ENCODE data around the gene POC1B.
A peak's percentile ranks its signal among the peaks of the same experiment; 100 is the strongest.

The POC1B gene

DNA sequence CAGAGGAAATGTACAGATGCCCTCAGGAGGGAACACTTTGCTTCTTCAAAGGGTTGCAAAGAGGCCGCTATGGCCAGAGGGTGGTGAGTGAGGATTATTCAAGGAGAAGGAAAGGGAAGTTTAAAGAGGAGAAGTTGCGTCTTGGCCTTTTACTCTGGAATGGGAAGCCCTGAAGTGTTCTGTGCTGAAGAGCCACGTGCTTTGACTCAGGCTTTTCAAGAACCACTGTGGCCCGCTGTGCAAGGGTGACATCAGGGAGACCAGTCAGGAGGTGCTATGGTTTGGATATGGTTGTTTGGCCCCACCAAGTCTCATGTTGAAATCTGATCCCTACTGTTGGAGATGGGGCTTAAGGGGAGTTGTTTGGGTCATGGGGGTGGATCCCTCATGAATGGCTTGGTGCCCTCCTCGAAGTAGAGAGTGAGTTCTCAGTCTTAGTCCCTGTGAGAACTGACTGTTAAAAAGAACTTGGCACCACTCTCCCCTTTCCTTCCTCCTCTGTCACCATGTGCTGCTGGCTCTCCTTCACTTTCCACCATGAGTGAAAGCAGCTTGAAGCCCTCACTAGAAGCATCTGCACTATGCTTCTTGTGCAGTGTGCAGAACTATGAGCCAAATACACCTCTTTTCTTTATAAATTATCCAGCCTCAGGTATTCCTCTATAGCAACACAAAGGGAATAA, 107.5 kb downstream of the POC1B start:
- DNase-seq (ENCODE audit: low spot score): no peak

DNA sequence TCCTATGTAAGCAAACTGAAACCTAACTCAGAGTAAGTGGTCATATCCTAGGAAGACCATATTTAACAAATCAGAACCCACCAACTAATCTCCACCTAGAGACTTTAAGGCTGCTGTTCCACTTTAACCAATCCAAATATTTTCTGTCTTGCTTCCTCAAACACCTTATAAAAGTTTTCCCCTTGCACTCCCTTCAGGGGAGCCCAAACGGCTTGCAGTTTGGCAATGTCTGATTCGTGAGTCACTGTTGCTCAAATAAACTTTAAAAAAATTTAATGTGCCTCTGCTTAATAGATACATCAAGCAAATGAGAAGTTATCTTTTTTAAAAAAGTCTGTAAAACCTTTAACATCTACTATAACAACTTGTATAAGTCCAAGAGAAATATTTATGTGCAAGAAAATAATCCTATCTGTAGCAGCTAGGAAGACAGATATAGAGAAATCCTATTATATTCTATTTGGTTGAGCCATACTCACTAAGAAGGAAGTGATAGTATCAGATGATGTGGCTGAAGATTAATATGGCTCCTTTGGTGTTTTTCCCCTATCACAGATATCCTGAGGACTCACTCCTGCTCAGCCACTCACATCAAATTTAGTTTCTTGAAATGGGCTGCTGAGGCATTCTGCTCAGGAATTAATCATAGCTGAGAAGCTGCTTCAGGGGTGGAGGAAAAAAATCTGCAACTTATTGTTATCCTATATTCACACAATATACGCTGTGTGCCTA, 108.4 kb downstream of the POC1B start:
- DNase-seq (ENCODE audit: low spot score): peak; percentile 25

DNA sequence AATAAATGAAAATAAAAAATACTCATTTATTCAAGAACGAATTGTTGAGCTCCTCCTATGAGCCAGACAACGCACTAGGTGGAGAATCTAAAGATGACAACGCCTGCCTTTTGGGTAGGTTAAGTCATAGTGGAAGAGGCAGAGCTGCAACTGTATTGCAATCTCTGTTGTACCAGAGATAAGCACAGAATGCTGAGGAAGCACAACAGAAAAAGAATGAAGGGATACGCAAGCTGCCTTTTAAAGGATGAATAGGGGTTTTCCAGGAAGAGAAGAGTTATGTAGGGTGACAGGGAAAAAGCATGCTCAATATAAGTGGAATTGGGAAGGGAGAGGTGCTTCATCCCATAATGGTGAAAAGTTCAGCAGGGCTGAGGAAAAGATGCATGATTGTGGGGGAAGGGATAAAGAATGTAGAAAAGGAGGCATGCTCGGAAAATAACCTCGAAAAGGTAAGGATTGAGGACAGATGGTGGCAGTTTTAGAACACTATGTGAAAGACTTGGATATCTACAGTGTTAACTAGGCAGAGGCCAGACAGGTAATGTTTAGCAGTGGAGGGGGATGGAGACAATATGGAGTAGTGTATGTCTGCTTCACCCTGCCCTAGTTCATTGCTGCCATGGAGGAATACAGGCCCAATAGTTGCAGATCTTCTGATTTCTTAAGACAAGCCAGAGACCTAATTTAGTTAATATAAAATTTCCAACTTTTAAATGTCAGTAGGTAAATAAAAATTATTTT, 109.6 kb downstream of the POC1B start:
- DNase-seq (ENCODE audit: low spot score): no peak

DNA sequence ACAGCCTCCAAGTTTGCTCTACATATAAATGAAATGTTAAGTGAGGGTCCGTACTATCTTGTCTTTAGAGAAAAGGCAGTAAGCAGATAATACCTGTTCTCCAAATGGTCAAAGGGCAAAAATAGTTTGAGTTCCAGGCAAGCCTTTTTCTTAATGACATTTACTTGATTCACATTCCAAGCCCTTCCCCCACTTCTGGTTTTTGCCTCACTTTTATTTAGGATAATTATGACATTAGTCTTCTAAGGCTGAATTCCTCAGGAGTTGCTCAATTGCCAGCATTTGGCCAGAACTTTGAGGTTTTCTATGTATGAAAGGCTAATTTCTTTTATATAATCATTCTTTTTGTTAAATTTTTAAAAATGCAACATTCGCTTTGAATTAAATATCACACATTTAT, 111.0 kb downstream of the POC1B start:
- peak; percentile 25 for DNase-seq (ENCODE audit: low spot score)

DNA sequence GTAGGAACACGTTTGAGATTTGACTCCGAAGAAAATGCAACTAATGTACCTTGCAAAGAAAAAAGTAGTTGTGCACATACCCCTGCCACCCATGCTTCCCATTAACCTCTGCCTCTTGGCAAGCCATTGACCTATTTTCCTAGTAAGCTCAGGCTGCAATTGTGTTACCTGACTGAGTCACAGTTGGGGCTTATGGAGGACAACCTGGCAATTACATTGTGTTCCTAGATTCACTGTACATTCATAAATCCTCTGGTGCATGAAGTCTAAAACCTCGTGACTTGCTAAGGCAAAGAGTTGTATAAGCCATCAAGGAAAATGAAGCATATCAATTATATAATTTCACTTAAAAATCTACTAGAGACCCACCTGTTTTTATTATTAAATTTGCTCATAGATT, 111.5 kb downstream of the POC1B start:
- DNase-seq (ENCODE audit: low spot score): peak; percentile 43

DNA sequence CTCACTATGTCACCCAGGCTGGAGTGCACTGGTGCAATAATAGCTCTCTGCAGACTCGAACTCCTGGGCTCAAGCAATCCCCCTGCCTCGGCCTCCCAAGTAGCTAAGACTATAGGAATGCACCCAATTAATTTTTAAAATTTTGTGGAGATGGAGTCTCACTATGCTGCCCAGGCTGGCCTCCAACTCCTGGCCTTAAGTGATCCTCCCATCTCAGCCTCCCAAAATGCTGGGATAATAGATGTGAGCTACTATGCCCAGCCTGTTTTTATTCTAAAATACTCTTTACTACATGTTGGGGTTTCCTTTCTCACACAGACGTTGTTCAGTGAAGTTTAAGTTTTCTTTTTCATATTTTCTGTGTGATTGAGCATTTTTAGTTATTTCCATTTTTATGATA, 112.6 kb downstream of the POC1B start:
- no peak for DNase-seq (ENCODE audit: low spot score)

DNA sequence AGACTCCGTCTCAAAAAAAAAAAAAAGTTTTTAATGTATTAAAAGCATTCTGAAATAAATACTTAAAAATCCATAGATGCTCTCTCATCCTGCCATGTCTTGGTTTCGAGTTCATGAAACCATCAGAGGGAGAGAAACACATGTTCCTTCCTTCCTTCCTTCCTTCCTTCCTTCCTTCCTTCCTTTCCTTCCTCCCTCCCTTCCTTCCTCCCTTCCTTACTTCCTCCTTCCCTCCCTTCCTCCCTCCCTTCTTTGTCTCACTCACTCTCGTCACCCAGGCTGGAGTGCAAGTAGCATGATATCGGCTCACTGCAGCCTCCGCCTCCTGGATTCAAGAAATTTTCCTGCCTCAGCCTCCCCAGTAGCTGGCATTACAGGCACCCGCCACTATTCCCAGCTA, 113.2 kb downstream of the POC1B start:
- no peak for DNase-seq (ENCODE audit: low spot score)

DNA sequence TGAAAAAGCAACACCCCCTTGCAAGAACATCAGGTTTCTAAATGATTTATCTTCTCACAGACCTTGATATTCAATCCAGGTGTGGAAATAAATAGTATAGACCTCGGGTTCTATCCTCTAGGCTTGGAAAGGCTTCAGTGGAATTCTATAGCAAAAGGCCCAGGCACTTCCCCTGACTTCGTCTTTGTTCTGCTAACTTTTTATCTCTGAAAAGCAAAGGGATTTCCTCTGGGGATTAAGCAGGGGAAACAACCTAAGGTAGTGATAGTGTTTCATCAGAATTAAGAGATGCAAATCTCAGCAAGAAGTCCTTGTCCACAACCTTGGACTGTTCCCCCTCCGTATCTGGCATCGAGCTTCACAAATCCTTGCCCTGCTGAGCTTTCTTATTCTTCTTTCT, 114.0 kb downstream of the POC1B start:
- DNase-seq (ENCODE audit: low spot score): no peak

DNA sequence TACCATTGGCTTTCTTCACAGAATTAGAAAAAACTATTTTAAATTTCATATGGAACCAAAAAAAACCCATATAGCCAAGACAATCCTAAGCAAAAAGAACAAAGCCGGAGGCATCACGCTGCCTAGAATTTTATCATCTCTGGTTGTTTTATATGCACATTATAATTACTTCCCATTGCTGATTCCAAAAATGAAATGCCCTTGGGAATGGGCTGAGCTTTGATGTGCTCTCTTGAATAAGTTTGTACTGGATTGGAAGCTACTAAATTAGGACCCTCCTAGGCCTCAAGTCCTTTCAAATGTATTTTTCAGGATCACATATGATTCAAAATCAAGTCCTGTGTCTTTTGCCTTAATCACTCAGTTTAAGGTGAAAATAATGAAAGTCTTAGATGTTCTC, 114.6 kb downstream of the POC1B start:
- DNase-seq (ENCODE audit: low spot score): no peak

DNA sequence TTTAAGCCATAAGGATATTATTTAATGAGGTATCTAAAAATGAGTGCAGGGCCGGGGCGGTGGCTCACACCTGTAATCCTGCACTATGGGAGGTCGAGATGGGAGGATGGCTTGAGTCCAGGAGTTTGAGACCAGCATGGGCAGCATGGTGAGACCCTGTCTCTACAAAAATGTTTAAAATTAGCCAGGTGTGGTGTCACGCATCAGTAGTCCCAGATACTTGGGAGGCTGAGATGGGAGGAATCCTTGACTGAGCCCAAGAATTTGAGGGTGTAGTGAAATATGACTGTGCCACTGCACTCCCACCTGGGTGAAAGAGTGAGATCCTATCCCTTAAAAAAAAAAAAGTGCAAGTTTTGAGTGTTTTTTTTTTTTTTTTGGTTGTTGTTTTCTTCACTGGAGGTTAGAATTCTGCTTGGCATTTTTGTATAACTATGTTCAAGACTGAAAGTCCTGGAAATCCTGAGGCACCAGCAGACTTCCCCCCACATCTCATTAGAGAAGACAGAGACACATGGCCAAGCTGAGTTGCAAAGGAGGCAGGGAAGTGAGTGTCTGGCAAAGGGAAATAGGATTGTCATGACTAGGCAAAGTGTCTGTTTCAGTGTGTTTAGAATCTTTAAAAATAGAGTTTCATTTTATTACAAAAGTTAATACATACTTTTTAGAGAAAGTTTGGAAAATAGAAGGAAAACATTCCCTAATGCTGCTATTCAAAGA, 120.1 kb downstream of the POC1B start:
- DNase-seq (ENCODE audit: low spot score): no peak

DNA sequence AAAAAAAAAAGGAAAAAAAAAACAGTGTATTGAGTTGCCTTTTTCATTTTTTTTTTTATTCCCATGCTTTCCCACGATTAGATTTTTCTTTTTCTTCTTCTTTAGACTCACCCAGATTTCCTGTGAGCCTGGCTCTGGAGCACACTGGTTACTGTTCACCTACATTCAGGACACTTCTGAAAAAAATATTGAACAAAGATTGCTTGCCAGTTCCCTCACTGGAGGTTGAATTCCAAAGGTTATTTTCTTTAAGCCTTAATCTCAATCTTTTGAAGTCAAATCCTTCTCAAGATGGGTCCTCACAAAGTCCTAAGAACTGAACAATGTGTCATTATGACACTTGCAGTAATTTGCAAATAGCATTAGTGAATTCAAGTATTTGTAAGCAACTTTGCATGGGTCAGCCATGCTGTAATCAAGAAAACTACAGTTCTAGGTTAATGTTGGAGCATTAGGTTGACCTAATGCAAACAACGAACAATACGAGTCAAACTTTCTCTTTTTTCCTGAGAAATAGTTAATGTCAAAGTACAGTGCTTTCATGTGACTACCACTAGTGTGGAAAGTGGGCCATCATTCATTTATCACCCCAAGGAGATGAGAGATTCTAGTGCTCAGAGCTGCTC, 124.3 kb downstream of the POC1B start:
- no peak for DNase-seq (ENCODE audit: low spot score)

DNA sequence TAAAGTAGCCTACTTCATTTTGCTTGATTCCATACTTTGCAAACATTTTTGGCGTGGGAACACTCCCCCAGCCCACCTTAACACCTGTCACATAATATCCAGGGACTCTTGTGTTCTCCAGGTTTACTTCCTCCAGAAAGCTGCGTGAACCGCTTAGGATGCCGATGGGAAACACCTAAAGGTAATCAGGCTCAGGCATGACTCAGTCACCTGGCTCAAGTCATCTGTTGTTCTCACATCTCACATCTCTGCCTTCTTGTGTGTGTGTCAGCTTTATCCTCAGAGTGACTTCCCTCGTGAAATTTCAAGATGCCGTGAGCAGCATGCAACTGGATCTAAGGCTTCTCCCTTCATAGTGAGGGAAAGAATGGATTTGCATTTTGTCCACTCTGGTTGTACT, 125.4 kb downstream of the POC1B start:
- DNase-seq (ENCODE audit: low spot score): no peak

DNA sequence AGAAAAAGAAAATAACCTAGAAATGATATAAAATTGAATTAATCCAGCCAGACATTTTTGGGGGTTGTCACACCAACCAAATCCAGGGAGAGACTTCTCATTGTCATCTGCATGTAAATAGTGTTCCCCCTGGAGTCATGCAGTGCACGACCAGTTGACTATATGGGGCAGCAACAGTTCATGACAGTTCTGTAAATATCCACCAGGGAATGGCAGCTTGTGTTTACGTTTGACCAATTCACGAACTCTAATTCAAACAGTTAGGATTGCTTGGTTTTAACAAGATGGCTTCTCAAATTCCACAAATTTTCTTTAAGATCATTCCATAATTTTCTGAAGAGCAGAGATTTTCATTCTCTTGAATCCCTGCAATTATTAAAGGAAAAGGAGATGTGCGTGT, 130.1 kb downstream of the POC1B start:
- no peak for DNase-seq (ENCODE audit: low spot score)

DNA sequence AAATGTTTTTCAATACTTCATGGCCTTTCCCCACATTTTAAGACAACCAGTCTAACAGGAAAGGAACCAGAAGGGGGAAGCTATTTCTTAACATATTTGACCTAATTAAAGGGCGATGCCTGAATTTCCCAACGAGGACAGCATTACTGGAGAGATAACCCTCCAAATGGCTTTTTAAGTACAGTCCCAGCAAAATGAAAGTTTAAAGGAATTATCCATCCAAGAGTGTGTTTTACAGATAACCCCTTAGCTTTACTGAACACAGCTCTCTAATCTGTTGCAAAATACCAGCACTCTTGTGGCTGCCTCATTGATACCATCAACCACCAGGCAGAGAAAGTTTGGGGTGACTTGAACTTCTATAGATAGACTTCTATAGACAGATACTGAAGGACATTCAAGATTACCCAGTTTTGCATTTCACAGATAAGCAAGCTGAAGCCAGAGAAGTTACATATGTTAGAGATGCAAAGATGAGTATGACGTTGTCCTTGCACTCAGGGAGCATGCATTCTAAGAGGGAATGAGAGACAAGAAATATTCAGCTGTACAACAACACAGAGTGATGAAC, 132.2 kb downstream of the POC1B start:
- no peak for DNase-seq (ENCODE audit: low spot score)

DNA sequence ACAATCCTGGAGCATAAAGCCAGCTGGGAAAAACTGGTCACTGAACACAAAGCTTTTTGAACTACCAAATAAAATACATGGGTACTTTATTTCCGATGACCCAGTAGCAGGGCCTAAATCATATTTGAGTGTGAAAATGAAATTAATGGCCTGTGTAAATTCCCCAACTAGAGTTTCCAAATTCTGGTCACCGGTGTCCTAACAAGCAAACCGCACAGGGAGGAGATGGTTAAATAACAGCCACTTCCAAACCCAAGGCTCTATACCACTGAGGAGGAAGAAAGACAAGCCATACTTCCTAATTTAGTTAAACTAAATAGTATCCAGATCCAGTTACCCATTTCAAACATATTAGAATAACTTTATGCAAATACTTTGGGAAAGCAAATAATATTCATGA, 133.5 kb downstream of the POC1B start:
- DNase-seq (ENCODE audit: low spot score): no peak

DNA sequence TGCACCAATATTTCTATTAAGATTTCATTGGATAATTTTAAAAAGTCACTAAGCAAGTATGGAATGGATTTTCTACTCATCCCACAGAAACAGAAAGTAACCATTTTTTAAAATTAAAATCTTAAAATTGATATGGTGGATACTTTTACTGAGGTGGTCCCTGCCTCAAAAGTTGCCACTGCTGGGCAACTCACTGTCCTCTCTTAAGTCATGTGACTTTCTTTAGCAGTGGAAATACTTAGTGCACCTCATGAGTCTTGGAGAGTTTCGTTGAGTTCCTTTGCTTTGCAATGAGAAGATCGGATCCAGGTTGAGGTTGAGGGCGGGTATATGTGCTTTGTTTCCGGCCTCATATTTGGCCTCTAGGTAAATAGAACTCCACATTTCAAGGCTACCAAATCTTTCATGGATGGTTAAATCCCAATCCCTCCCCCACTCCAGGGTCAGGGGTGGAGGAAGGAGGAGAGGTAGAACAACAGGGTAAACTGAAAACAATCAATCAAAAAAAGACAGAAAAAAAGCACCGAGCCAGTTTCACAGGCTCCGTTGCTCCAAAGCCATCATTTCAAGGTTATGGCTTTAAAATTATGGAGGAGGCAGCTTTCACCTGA, 134.0 kb downstream of the POC1B start:
- no peak for DNase-seq (ENCODE audit: low spot score)

DNA sequence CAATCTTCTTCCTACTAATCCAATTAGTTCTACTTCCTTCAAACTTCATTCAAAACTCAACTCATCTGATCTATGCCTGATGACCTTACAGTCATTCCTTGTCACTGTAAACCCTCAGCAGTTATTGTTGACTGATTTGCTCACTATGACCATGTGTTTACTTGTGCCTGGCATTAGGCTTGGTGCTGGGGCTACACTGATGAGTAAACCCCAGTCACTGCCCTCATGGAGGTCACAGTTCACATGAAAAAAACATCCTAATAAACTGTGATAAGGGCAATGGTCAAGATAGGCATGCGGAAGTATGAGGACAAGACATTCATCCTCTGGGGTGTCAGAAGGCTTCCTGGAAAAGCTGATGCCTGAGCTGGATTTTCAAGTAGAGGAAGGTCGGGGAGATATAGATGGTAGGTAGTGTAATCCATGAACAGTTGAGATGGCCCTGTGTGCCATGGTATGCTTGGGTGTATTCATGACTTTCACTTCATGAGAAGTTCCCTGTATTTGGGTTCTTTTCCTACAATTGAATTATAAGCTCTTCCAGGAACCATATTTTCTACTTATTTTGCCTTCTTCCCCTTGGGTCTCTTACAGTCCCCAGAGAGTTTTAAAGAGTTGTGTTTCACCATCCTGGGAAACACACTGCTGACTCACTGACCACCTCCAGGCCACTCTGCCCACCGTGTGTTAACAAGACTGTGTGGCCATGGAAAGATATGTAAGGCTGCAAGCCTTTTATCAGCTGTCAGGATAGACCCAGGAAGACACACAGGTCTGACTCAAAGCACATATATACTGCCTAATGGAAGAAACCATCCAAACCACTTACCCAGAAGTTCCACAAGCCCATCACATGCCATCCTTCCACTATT, 134.8 kb downstream of the POC1B start:
- DNase-seq (ENCODE audit: low spot score): peak; percentile 83

DNA sequence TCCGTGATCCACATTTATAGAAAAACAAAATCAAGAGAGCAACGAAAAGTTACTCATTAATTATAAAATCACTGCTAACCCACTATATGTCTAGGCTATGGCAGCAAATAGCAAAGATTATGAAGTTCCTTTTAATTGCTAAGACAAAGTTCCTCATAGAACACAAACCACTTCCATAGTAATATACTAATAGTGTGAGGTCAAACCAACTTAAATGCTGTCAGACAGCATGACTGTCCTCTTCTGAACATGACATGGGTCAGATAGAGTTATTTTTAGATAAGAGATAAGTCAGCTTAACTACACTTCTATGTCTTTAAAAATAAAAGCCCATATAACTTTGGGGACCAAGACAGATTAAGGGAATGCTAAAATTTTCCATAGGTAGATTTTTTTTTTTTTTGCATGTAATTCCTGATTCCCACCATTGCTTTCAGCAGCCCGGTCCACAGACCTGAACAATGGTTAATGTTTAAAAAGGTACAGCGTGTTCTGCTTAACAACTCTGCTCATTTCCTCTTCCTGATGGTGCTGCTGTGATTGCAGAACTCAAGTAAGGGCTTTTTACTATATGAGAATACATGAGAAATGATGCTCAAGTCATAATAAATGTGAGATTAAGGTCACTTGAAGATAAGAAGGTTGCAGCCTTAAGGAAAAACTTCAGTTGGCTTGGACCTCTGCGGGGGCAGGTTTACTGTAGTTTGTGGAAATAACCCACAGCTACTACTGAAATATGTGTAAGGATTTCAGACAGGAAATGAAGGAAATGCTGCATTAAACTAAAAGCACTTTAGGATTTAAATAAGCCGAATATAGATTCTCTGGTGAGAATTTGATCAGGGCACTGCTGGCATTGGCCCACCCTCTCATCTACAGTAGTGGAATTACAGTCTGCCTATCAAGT, 135.8 kb downstream of the POC1B start:
- peak; percentile 69 for DNase-seq (ENCODE audit: low spot score)

DNA sequence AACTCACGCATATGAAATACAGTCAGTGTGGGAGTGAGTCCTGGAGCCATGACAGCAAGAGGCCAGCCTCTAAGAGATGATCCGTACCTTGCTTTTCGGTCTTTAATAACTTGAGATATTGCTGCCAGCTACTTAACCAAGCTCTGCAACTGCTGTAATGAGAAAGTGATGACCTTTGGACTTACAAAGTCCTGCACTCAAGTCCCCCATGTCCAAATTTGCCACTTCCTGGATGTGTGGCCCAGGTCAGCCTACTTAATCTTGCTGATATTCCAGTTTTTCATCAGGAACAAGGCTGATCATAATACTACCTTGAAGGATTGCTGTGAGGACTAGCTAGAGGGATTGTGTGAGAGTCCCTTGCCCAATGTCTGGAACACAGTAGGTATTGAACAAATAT, 139.7 kb downstream of the POC1B start:
- peak; percentile 32 for DNase-seq (ENCODE audit: low spot score)

All from kidney tubule cell (primary cell).